GM12878 (cell line): ENCODE data around the gene RASGRP3. TPM values are rescaled to one million over a fixed set of nuclear protein-coding genes. Genes with fewer than 3 reads are reported as not detected.

Experiments used
- ATAC-seq: fragments of 200-7000 bp; cut with Tn5 transposase; 3 replicates; pipeline ENCODE4 v1.9.1; 2020; ENCODE audit warnings: mild to moderate bottlenecking, moderate library complexity
- BruUV-seq: library from RNA; stranded (reverse); fragments of 400-500 nt; replicated peaks from 2 replicates; lab custom pipeline; 2021; lab: Mats Ljungman, UMichigan
- CTCF ChIA-PET: fragments of 300-600 bp; sonication (Branson Sonifier 250); formaldehyde crosslinking; extraction: SDS; loops from one replicate; lab custom pipeline; 2021; ENCODE audit warnings: inconsistent platforms; lab: Yijun Ruan, JAX
- POLR2A ChIA-PET: fragments of 350-600 bp; formaldehyde crosslinking; extraction: SDS; loops from one replicate; lab custom pipeline; 2021; ENCODE audit warnings: inconsistent platforms; lab: Charles Lee
- RAD21 ChIA-PET: fragments of 300-600 bp; sonication (Branson Sonifier 250); formaldehyde crosslinking; loops from one replicate; lab custom pipeline; 2023; ENCODE audit warnings: antibody characterized with exemption; ENCODE audit not compliant: unreplicated experiment; lab: Charles Lee
- SMC1A ChIA-PET: fragments of 300-600 bp; sonication (Branson Sonifier 250); formaldehyde crosslinking; loops from one replicate; lab custom pipeline; 2023; ENCODE audit not compliant: unreplicated experiment, uncharacterized antibody; lab: Charles Lee
- DNase-seq: peaks from one replicate; pipeline ENCODE4 v3.0.0-alpha.2; 2011; ENCODE audit warnings: low read depth, low spot score
- FAIRE-seq: peaks from 3 replicates; lab custom pipeline; 2011; peaks lifted over from hg19 to GRCh38; lab: Jason Lieb, UNC
- H2AFZ ChIP-seq: 2 replicates; pipeline ENCODE4 v1.6.0; 2011; ENCODE audit warnings: low read depth, low read length, control low read depth; ENCODE audit not compliant: control insufficient read depth
- H3K27ac ChIP-seq: 2 replicates; pipeline ENCODE4 v1.5.1; 2011; ENCODE audit warnings: control low read depth; ENCODE audit not compliant: control insufficient read depth, insufficient read depth
- H3K27me3 ChIP-seq, 2 experiments: replicated peaks in 1 of 2; 2 replicates each; pipeline versions ENCODE4 v1.6.0 to v1.6.1; 2011; ENCODE audit warnings: low read length in 1 of 2; ENCODE audit not compliant: control insufficient read depth in 2 of 2, insufficient read depth in 2 of 2
- H3K36me3 ChIP-seq, 2 experiments: 2 replicates each; pipeline ENCODE4 v1.5.1; 2011; ENCODE audit warnings: low read length in 1 of 2; ENCODE audit not compliant: control insufficient read depth in 2 of 2, insufficient read depth in 2 of 2
- H3K4me1 ChIP-seq: 2 replicates; pipeline ENCODE4 v1.6.1; 2011; ENCODE audit warnings: mild to moderate bottlenecking, low read length, moderate library complexity, mixed read lengths; ENCODE audit not compliant: control insufficient read depth, insufficient read depth
- H3K4me2 ChIP-seq: 2 replicates; pipeline ENCODE4 v1.6.0; 2011; ENCODE audit warnings: control low read depth; ENCODE audit not compliant: control insufficient read depth, insufficient read depth
- H3K4me3 ChIP-seq: fragments of 200-600 bp; sonication (generic); 2 replicates; pipeline ENCODE4 v1.5.1; 2016
- H3K79me2 ChIP-seq: 2 replicates; pipeline ENCODE4 v1.6.0; 2011; ENCODE audit warnings: low read length; ENCODE audit not compliant: control insufficient read depth, insufficient read depth
- H3K9ac ChIP-seq: 2 replicates; pipeline ENCODE4 v1.8.0; 2011; ENCODE audit warnings: low read length, control low read depth, mixed read lengths; ENCODE audit not compliant: control insufficient read depth, insufficient read depth
- H3K9me3 ChIP-seq: replicated peaks from 3 replicates; pipeline ENCODE4 v1.5.1; 2011; ENCODE audit warnings: mild to moderate bottlenecking, low read length; ENCODE audit not compliant: control insufficient read depth, insufficient read depth
- H4K20me1 ChIP-seq: 2 replicates; pipeline ENCODE4 v1.6.0; 2011; ENCODE audit not compliant: control insufficient read depth, insufficient read depth
- BRCA1 ChIP-seq: IDR thresholded peaks from 2 replicates; pipeline ENCODE4 v1.6.1; 2011; ENCODE audit warnings: low read depth, low read length, improper control_type of control experiment
- GATAD2B ChIP-seq: fragments of 450-650 bp; conservative IDR thresholded peaks from 2 replicates; pipeline ENCODE4 v1.6.1; 2017; ENCODE audit warnings: low read depth, mild to moderate bottlenecking, moderate library complexity
- HDAC2 ChIP-seq: fragments of 200-600 bp; sonication (generic); IDR thresholded peaks from 2 replicates; pipeline ENCODE4 v1.6.1; 2017
- JUNB ChIP-seq: IDR thresholded peaks from 2 replicates; pipeline ENCODE4 v1.6.1; 2016; ENCODE audit warnings: antibody characterized with exemption, mild to moderate bottlenecking
- STAT3 ChIP-seq: IDR thresholded peaks from 2 replicates; pipeline ENCODE4 v1.6.1; 2011; ENCODE audit warnings: low read depth, low read length, improper control_type of control experiment
- SUPT20H ChIP-seq: IDR thresholded peaks from 2 replicates; pipeline ENCODE4 v1.6.1; 2011; ENCODE audit warnings: low read depth, mild to moderate bottlenecking, low read length, moderate library complexity, borderline replicate concordance; ENCODE audit not compliant: control insufficient read depth
- TBL1XR1 ChIP-seq: IDR thresholded peaks from 2 replicates; pipeline ENCODE4 v1.6.1; 2012; ENCODE audit warnings: low read depth, low read length, improper control_type of control experiment
- TCF3 ChIP-seq: IDR thresholded peaks from 2 replicates; pipeline ENCODE4 v1.6.1; 2012; ENCODE audit warnings: low read depth, mild to moderate bottlenecking, low read length, borderline replicate concordance; ENCODE audit not compliant: insufficient read depth
- WGBS: methylation state at CpG from one replicate; pipeline ENCODE4 v1.1.6; 2016; ENCODE audit warnings: low lambda C conversion rate; ENCODE audit not compliant: insufficient replicate concordance, insufficient coverage; ENCODE audit errors: missing lambda C conversion rate; 5-methylcytosine and 5-hydroxymethylcytosine counted together
- in situ Hi-C: fragments of 300-500 bp; cut with MboI; formaldehyde crosslinking; loops from 9 replicates; pipeline ENCODE4 v1.14.3; 2018; ENCODE audit warnings: mixed read lengths
- intact Hi-C: fragments of 100-400 bp; cut with micrococcal nuclease; formaldehyde crosslinking; loops from one replicate; pipeline ENCODE4 v1.14.2; 2022; ENCODE audit not compliant: unreplicated experiment
- polyA plus RNA-seq, 11 experiments: library from polyadenylated mRNA; depleted of rRNA in 4 of 11; unstranded in 6 of 11; stranded (reverse) in 5 of 11; fragments of >200 nt; fragmentation: Nextera tagmentation in 4 of 11; fragmentation: Illumina TruSeq in 1 of 11; extraction: Ambion mirVana in 4 of 11; extraction: Trizol in 1 of 11; gene quantifications; 1 replicate in 1 of 11; 2 replicates in 10 of 11; pipeline versions ENCODE4 v1.2.1 to v1.2.3, GENCODE V29; 2011 to 2016; ENCODE audit warnings: inconsistent platforms in 2 of 11, missing spikeins in 2 of 11, low read depth in 1 of 11
- total RNA-seq, 4 experiments: library from RNA; depleted of rRNA in 3 of 4; stranded (reverse); fragments of >200 nt in 3 of 4; fragmentation: Illumina TruSeq in 1 of 4; extraction: Trizol in 1 of 4; gene quantifications; 2 replicates each; pipeline versions ENCODE4 v1.2.1 to v1.2.3, GENCODE V29; 2013 to 2021
- TF ChIP-seq, protein P1 (sequence below): fragments of 450-650 bp; formaldehyde crosslinking; IDR thresholded peaks from 2 replicates; pipeline ENCODE4 v1.4.0; 2022; ENCODE audit warnings: mild to moderate bottlenecking, moderate library complexity
- TF ChIP-seq, protein P2 (sequence below): fragments of 450-650 bp; IDR thresholded peaks from 2 replicates; pipeline ENCODE4 v1.6.1; 2017; ENCODE audit warnings: mild to moderate bottlenecking

RASGRP3 gene
- total and polyA plus RNA-seq, 10 of the 15 experiments (the other 5 are each of a cell fraction or from before 2014, with no cell fraction given), result 31.6 to 106 (median 64.7) TPM

DNA sequence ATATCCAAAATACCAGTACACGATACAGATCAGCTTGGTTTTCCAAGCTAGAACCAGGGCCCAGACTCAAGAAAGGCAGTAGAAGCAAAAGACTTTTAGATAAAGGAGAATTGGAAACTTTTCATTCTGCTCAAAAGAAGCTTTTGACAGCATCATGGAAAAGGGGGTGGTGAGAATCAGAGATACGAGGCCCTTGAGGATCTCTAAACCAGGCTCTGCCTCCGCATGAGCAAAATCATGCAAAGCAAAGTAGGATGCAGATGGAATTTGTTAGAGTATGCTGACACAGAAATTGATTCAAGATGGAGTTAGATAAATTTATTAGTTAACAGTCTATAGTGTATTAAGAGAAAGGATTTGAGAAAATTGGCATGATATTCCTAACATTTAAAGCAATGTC lies 82.9 kb downstream of the RASGRP3 start:
- H3K4me3 ChIP-seq, result no peak overlapping the region
- BruUV-seq, result no TSS peak
- H4K20me1 ChIP-seq, result no peaks in the 10 kb centered on the region
- WGBS, result 100% methylated on average over 3 of the region's 3 CpGs
- in situ Hi-C loops (no loop called here), intact Hi-C loops (no loop called here)
- SMC1A ChIA-PET, result no interaction called here
- CTCF ChIA-PET, result interaction anchor here (1.4 kb wide), 1 partner anchor 80 kb away, joined by 4 read pairs; no protein-coding TSS in a partner anchor
- no peak overlapping the region for H3K9ac ChIP-seq
- ATAC-seq (no peak), FAIRE-seq (no peak), DNase-seq (no peak)
- POLR2A ChIA-PET, result no interaction called here
- H3K27ac ChIP-seq, result no peak overlapping the region
- RAD21 ChIA-PET, result no interaction called here
- H3K79me2 ChIP-seq, result no peaks in the 10 kb centered on the region
- peaks cover 3 to 48% of the 10 kb centered on the region in 2 experiments for H3K36me3 ChIP-seq
- no peaks in the 10 kb centered on the region for H3K9me3 ChIP-seq
- H2AFZ ChIP-seq, result no peak overlapping the region
- TF ChIP-seq SUPT20H (no peak), TCF3 (no peak), TBL1XR1 (no peak), BRCA1 (no peak), GATAD2B (no peak), STAT3 (no peak), JUNB (no peak), HDAC2 (no peak)
- TF ChIP-seq, protein P1, sequence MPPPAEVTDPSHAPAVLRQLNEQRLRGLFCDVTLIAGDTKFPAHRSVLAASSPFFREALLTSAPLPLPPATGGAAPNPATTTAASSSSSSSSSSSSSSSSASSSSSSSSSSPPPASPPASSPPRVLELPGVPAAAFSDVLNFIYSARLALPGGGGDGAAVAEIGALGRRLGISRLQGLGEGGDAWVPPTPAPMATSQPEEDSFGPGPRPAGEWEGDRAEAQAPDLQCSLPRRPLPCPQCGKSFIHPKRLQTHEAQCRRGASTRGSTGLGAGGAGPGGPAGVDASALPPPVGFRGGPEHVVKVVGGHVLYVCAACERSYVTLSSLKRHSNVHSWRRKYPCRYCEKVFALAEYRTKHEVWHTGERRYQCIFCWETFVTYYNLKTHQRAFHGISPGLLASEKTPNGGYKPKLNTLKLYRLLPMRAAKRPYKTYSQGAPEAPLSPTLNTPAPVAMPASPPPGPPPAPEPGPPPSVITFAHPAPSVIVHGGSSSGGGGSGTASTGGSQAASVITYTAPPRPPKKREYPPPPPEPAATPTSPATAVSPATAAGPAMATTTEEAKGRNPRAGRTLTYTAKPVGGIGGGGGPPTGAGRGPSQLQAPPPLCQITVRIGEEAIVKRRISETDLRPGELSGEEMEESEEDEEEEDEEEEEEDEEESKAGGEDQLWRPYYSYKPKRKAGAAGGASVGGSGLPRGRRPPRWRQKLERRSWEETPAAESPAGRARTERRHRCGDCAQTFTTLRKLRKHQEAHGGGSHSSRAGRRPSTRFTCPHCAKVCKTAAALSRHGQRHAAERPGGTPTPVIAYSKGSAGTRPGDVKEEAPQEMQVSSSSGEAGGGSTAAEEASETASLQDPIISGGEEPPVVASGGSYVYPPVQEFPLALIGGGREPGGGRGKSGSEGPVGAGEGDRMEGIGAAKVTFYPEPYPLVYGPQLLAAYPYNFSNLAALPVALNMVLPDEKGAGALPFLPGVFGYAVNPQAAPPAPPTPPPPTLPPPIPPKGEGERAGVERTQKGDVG (CRISPR knock-in tag), result no peak
- TF ChIP-seq, protein P2, sequence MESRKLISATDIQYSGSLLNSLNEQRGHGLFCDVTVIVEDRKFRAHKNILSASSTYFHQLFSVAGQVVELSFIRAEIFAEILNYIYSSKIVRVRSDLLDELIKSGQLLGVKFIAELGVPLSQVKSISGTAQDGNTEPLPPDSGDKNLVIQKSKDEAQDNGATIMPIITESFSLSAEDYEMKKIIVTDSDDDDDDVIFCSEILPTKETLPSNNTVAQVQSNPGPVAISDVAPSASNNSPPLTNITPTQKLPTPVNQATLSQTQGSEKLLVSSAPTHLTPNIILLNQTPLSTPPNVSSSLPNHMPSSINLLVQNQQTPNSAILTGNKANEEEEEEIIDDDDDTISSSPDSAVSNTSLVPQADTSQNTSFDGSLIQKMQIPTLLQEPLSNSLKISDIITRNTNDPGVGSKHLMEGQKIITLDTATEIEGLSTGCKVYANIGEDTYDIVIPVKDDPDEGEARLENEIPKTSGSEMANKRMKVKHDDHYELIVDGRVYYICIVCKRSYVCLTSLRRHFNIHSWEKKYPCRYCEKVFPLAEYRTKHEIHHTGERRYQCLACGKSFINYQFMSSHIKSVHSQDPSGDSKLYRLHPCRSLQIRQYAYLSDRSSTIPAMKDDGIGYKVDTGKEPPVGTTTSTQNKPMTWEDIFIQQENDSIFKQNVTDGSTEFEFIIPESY, result no peak
- no peak overlapping the region for H3K4me2 ChIP-seq
- H3K4me1 ChIP-seq, result no peaks in the 10 kb centered on the region
- no peaks in the 10 kb centered on the region for H3K27me3 ChIP-seq
